Upper lobe of right lung (tissue), 1 donor: ENCODE results near the gene TNN. TPM values are rescaled to one million over a fixed set of nuclear protein-coding genes. Genes with fewer than 3 reads are reported as not detected.

Source experiments
- ATAC-seq: fragments of 200-7000 bp; cut with Tn5 transposase; one replicate; pipeline ENCODE4 v1.9.1; 2020; ENCODE audit warnings: mild to moderate bottlenecking, moderate library complexity
- DNase-seq: peaks from one replicate; pipeline ENCODE4 v3.0.0-alpha.2; 2020
- H3K27ac ChIP-seq: fragments of 200-600 bp; one replicate; pipeline ENCODE4 v1.8.0; 2022
- H3K27me3 ChIP-seq: fragments of 200-600 bp; one replicate; pipeline ENCODE4 v1.8.0; 2022; ENCODE audit warnings: mild to moderate bottlenecking
- H3K36me3 ChIP-seq: fragments of 200-600 bp; one replicate; pipeline ENCODE4 v1.8.0; 2022
- H3K4me1 ChIP-seq: fragments of 200-600 bp; one replicate; pipeline ENCODE4 v1.8.0; 2022
- H3K4me3 ChIP-seq: fragments of 200-600 bp; one replicate; pipeline ENCODE4 v1.8.0; 2022; ENCODE audit warnings: mild to moderate bottlenecking
- H3K9me3 ChIP-seq: fragments of 200-600 bp; one replicate; pipeline ENCODE4 v1.8.0; 2022
- intact Hi-C: fragments of 100-400 bp; cut with DNase I; formaldehyde crosslinking; loops from one replicate; pipeline ENCODE4 v1.11.0; 2022
- total RNA-seq: library from RNA; stranded (reverse); fragmentation: NEBNext Ultra II Directional; extraction: Animal tissue kit (Norgen Biotek cat#: 25700); gene quantifications from one replicate; pipeline ENCODE4 v1.2.1, GENCODE V29; 2021
- TF ChIP-seq, protein P1 (sequence below): fragments of 200-600 bp; IDR thresholded peaks from one replicate; pipeline ENCODE4 v1.8.0; 2022; ENCODE audit warnings: antibody characterized with exemption
- donor health status: DM: no; HTN: yes; CAD: no; lungs with severe emphysema.

The TNN gene
- total RNA-seq, 1 donor from 2014 or later, result not detected

DNA sequence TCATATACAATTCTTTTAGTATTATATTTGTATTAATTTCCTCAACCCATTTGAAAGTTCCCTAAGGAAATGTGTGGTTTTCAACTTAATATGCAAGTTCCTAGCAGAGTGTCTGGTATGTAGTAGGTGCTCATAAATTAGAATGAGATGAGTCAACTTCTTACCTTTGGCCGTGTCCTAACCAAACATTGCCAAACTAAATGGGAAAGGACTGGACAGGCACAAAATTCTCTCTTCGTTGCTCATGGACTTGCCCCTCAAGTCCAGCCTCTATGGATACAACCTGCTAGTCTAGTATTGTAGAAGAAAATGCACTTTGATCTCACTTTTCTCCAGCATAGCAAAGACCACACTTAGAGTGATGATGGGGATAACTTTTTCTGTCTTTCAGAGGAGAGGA is 32.9 kb upstream of the TNN start:
- TF ChIP-seq, protein P1, sequence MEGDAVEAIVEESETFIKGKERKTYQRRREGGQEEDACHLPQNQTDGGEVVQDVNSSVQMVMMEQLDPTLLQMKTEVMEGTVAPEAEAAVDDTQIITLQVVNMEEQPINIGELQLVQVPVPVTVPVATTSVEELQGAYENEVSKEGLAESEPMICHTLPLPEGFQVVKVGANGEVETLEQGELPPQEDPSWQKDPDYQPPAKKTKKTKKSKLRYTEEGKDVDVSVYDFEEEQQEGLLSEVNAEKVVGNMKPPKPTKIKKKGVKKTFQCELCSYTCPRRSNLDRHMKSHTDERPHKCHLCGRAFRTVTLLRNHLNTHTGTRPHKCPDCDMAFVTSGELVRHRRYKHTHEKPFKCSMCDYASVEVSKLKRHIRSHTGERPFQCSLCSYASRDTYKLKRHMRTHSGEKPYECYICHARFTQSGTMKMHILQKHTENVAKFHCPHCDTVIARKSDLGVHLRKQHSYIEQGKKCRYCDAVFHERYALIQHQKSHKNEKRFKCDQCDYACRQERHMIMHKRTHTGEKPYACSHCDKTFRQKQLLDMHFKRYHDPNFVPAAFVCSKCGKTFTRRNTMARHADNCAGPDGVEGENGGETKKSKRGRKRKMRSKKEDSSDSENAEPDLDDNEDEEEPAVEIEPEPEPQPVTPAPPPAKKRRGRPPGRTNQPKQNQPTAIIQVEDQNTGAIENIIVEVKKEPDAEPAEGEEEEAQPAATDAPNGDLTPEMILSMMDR, result no peak
- ATAC-seq (no peak), DNase-seq (no peak)
- H3K4me1 ChIP-seq, result no peaks in the 10 kb centered on the region
- intact Hi-C loops, result loop anchor here (10.0 kb wide), 1 partner anchor 290 kb away; no protein-coding TSS in a partner anchor
- no peak overlapping the region for H3K4me3 ChIP-seq
- H3K9me3 ChIP-seq, result no peaks in the 10 kb centered on the region
- H3K27me3 ChIP-seq, result no peaks in the 10 kb centered on the region
- H3K36me3 ChIP-seq, result no peaks in the 10 kb centered on the region
- no peak overlapping the region for H3K27ac ChIP-seq

DNA sequence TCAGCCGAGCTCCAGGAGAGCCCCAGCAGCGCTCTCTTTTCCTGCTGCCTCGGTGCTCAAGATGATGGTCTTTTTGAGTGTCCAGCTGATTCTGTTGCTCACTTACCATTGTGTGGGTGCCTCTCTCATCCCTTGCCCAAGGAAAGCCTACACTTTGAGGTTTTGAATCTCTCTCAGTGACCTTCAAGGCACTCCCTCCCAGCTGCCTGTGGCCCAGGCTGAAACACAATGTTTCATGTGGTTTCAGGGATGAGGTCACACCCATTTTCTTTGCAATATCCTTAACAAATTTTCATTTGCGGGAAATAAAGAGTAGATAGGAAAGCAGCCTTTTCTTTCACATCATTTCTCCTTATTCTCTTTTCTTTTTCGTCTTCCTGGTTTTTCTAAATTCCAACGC is 31.8 kb upstream of the TNN start:
- Histone ChIP-seq H3K36me3 (no peaks in the 10 kb centered on the region), H3K4me1 (no peaks in the 10 kb centered on the region), H3K9me3 (no peaks in the 10 kb centered on the region), H3K27me3 (no peaks in the 10 kb centered on the region), H3K27ac (no peak overlapping the region), H3K4me3 (no peak overlapping the region)
- ATAC-seq (no peak), DNase-seq (no peak)
- TF ChIP-seq, protein P1, result no peak
- intact Hi-C loops, result loop anchor here (10.0 kb wide), 1 partner anchor 289 kb away; no protein-coding TSS in a partner anchor

DNA sequence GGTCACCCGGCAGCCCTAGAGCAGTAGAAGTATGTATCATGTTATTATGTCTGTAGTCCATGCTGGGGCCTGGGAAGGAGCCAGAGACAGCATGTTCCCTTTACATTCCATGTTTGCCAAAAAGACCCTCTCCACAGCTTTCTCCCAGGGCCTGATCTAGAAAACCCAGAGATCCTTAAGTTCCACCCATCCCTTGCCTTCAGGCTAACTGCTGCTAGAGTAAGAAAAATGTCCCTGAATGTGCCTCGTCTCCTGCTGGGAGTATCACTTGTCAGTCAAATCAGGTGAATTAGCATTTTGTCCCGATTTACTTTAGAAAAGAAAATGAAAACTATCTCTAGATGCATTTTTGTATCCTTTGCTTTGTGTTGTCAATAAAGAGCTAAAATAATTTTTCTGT is 31.2 kb upstream of the TNN start:
- H3K4me3 ChIP-seq, result no peak overlapping the region
- no peaks in the 10 kb centered on the region for H3K4me1 ChIP-seq
- intact Hi-C loops, result loop anchor here (10.0 kb wide), 1 partner anchor 288 kb away; no protein-coding TSS in a partner anchor
- DNase-seq (no peak), ATAC-seq (no peak)
- no peaks in the 10 kb centered on the region for H3K9me3 ChIP-seq
- TF ChIP-seq, protein P1, result no peak
- no peaks in the 10 kb centered on the region for H3K27me3 ChIP-seq
- H3K27ac ChIP-seq, result no peak overlapping the region
- no peaks in the 10 kb centered on the region for H3K36me3 ChIP-seq

DNA sequence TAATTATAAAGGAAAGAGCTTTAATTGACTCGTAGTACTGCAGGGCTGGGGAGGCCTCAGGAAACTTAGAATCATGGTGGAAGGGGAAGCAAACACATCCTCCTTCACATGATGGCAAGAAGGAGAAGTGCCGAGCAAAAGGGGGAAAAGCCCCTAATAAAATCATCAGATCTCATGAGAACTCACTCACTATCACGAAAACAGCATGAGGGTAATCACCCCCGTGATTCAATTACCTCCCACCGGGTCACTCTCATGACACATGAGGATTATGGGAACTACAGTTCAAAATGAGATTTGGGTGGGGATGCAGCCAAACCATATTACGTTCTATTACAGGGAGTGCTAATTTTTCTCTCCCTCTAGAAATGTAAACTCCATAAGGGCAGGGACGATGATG is 30.2 kb upstream of the TNN start:
- intact Hi-C loops, result loop anchor here (10.0 kb wide), 1 partner anchor 287 kb away; no protein-coding TSS in a partner anchor
- TF ChIP-seq, protein P1, result no peak

DNA sequence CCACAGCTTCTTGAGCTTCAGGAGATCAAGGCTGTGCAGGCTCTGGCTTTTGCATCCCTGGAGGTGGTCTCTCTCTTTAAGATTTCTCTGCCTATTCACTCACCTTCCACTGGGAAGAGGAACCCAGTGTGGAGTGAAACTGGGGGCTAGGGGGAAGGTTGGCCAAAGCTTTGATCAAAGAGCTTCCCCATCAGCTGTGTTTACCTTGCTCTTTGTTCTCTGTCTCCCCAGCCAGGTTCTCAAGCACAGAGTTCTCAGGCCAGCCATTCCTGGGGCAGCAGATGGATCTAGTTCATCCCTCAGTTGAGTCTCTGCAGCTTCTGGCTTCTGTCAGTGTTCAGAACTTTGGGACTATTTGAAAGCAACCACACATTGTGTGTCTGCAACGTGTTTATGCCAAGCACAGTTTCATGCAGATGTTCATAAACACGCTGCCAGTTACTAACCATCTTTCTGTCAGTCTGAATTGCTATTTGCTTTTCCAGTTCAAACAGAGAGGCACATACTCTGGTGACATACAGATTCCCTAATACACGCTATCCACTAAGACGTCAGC is 27.2 kb upstream of the TNN start:
- TF ChIP-seq, protein P1, result no peak
- Histone ChIP-seq H3K36me3 (no peaks in the 10 kb centered on the region), H3K27me3 (no peaks in the 10 kb centered on the region), H3K4me1 (no peaks in the 10 kb centered on the region), H3K9me3 (no peaks in the 10 kb centered on the region), H3K27ac (no peak overlapping the region), H3K4me3 (no peak overlapping the region)
- ATAC-seq, result no peak
- DNase-seq, result no peak
- intact Hi-C loops, result no loop called here

More for the DNA sequence above, 30.2 kb upstream of the TNN start:
- no peaks in the 10 kb centered on the region for H3K27me3 ChIP-seq
- H3K4me1 ChIP-seq, result no peaks in the 10 kb centered on the region
- no peak overlapping the region for H3K27ac ChIP-seq
- H3K9me3 ChIP-seq, result no peaks in the 10 kb centered on the region
- no peak overlapping the region for H3K4me3 ChIP-seq
- ATAC-seq (no peak), DNase-seq (no peak)
- no peaks in the 10 kb centered on the region for H3K36me3 ChIP-seq

DNA sequence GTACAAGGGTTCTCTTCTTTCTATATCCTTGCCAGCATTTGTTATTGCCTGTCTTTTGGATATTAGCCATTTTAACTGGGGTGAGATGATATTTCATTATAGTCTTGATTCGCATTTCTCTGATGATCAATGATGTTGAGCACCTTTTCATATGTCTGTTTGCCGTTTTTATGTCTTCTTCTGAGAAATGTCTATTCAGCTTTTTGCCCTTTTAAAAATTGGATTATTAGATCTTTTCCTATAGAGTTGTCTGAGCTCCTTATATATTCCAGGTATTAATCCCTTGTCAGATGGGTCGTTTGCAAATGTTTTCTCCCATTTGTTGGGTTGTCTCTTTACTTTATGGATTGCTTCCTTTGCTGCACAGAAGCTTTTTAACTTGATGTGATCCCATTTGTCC is 25.0 kb upstream of the TNN start:
- H3K4me1 ChIP-seq, result no peaks in the 10 kb centered on the region
- no peak for ATAC-seq
- H3K27me3 ChIP-seq, result no peaks in the 10 kb centered on the region
- no peaks in the 10 kb centered on the region for H3K36me3 ChIP-seq
- no peak overlapping the region for H3K27ac ChIP-seq
- intact Hi-C loops, result no loop called here
- H3K9me3 ChIP-seq, result no peaks in the 10 kb centered on the region
- no peak overlapping the region for H3K4me3 ChIP-seq
- TF ChIP-seq, protein P1, result no peak
- no peak for DNase-seq
